ENCODE results near the gene SGSH.

GRCh38 chr17:80246266-80246681 lies 26.1 kb upstream of the SGSH start:
- no peak for TF ChIP-seq CTCF (IDR thresholded peaks at IDR 0.05; ENCODE audit: insufficient read depth, low read length, poor library complexity, severe bottlenecking)
- no peak for TF ChIP-seq EZH2phosphoT487 (conservative IDR thresholded peaks at IDR 0.05; ENCODE audit: low read length)
